ENCODE data around the gene ING4.

GRCh38 chr12:6638305-6638704, 24.6 kb downstream of the ING4 start:
- TF ChIP-seq CTCF (CRISPR knock-in tag; IDR thresholded peaks at IDR 0.05) (no peak), BRF2 (CRISPR knock-in tag; IDR thresholded peaks at IDR 0.05) (no peak)
